ENCODE data around the gene OR2T11.
A peak's percentile ranks its signal among the peaks of the same experiment; 100 is the strongest.
"Not testable (repeated sequence)": the region's sequence is repeated elsewhere in the genome, so short reads cannot be mapped to it uniquely, and the experiment has no call there.

The OR2T11 gene

DNA sequence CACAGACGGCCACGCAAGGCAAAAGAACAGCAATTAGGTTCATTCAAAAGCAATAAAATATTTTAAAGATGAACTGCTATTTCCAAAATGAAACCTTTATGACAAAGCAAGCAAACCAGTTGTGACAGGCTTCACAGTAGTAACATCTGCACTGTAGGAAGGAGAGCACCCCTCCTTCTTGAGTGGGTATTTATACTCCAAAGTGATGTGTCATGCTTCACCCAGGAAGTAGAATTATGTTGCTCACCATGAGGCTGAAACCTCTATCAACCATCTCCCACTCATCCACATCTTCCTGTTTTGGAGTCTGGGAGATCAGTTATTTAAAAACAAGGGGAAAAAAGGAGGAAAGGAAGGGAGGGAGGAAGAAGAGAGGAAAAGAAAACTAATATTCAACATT lies 38.3 kb downstream of the OR2T11 start:
- DNase-seq (ENCODE audit: insufficient read length, low spot score): no peak
- no peak for FAIRE-seq
- TF ChIP-seq, protein P1, sequence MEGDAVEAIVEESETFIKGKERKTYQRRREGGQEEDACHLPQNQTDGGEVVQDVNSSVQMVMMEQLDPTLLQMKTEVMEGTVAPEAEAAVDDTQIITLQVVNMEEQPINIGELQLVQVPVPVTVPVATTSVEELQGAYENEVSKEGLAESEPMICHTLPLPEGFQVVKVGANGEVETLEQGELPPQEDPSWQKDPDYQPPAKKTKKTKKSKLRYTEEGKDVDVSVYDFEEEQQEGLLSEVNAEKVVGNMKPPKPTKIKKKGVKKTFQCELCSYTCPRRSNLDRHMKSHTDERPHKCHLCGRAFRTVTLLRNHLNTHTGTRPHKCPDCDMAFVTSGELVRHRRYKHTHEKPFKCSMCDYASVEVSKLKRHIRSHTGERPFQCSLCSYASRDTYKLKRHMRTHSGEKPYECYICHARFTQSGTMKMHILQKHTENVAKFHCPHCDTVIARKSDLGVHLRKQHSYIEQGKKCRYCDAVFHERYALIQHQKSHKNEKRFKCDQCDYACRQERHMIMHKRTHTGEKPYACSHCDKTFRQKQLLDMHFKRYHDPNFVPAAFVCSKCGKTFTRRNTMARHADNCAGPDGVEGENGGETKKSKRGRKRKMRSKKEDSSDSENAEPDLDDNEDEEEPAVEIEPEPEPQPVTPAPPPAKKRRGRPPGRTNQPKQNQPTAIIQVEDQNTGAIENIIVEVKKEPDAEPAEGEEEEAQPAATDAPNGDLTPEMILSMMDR (IDR thresholded peaks at IDR 0.05; ENCODE audit: insufficient read depth, missing control alignments): no peak

DNA sequence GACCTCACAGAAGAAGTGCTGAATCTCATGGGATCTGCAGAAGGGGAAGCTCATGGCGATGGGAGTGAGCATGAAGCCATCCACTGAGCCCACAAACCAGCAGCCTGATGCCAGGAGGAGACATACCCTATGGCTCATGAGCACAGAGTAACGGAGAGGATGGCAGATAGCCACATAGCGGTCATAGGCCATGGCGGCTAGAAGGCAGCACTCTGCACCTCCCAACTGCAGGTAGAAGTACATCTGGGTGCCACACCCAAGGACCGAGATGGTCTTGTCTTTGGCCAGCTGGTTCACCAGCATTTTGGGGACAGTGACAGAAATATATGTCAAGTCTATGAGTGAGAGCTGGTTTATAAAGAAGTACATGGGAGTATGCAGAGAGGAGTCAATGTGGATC lies 41.7 kb downstream of the OR2T11 start:
- TF ChIP-seq, protein P1 (IDR thresholded peaks at IDR 0.05; ENCODE audit: insufficient read depth, missing control alignments): no peak
- no peak for FAIRE-seq
- DNase-seq (ENCODE audit: insufficient read length, low spot score): no peak

DNA sequence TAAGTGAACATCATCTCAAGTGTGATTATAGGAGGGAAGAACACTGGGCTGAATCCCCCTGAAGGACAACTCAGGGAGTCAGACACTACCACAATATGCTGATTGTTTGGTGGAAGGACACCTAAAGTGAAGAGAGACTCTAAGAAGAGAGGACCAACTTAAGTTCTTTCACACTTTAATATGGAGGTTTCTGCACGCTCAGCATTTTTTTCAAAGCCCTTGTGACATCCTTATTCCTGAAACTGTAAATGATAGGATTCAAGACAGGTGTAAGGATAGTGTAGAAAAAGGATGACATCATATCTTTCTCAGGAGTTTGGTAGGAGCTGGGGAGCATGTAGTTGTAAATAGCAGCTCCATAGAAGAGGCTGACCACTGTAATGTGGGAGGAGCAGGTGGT lies 42.2 kb downstream of the OR2T11 start:
- DNase-seq (ENCODE audit: insufficient read length, low spot score): no peak
- FAIRE-seq: no peak
- TF ChIP-seq, protein P1 (IDR thresholded peaks at IDR 0.05; ENCODE audit: insufficient read depth, missing control alignments): no peak

DNA sequence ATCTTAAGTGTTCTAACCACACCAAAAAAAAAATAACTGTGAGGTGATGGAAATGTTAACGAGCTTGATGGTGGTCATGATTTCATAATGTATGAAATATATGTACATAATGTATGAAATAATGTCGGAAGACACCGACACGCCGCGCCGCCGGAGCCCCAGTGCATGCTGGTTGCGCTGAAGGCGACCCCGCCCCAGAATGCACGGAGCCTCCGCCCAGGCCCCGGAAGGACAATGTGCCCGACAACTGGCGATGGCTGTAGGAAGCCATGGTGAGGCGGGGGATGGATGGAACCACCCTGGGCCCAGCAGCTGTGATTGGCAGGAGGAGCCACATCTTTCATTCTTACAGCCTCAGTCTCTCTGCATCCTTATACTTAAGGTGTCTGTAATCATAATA lies 44.8 kb downstream of the OR2T11 start:
- DNase-seq (ENCODE audit: insufficient read length, low spot score) (no peak), FAIRE-seq (no peak)
- TF ChIP-seq, protein P1 (IDR thresholded peaks at IDR 0.05; ENCODE audit: insufficient read depth, missing control alignments): no peak

DNA sequence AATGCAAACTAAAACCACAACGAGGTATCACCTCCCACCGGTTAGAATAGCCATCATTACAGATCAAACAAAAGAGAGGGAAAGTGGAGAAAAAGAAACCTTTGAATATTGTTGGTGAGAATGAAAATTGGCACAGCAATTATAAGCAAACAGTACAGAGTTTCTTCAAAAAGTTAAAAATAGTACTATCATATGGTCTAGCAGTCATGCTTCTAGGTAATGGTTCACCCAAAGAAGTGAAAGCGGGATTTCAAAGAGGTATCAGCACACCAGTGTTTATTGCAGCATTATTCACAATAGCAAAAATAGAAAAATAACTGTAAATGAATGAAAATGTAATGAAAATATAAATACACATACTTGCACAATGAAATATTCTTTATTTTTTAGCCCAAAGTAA lies 45.6 kb downstream of the OR2T11 start:
- TF ChIP-seq, protein P1 (IDR thresholded peaks at IDR 0.05; ENCODE audit: insufficient read depth, missing control alignments): no peak
- no peak for DNase-seq (ENCODE audit: insufficient read length, low spot score)
- no peak for FAIRE-seq

DNA sequence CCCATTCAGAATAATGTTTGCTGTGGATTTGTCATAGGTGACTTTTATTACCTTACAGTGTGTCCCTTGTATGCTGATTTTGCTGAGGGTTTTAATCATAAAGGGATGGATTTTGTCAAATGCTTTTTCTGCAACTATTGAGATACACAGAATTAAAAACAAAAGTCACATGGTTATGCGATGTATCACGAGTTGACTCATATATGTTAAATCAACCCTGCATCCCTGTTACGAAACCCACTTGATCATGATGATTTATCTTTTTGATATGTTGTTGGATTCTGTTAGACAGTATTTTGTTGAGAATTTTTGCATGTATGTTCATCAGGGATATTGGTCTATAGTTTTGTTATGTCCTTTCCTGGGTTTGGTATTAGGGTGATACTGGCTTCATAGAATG lies 49.6 kb downstream of the OR2T11 start:
- FAIRE-seq: peak; percentile 29
- TF ChIP-seq, protein P1 (IDR thresholded peaks at IDR 0.05; ENCODE audit: insufficient read depth, missing control alignments): no peak
- DNase-seq (ENCODE audit: insufficient read length, low spot score): no peak

DNA sequence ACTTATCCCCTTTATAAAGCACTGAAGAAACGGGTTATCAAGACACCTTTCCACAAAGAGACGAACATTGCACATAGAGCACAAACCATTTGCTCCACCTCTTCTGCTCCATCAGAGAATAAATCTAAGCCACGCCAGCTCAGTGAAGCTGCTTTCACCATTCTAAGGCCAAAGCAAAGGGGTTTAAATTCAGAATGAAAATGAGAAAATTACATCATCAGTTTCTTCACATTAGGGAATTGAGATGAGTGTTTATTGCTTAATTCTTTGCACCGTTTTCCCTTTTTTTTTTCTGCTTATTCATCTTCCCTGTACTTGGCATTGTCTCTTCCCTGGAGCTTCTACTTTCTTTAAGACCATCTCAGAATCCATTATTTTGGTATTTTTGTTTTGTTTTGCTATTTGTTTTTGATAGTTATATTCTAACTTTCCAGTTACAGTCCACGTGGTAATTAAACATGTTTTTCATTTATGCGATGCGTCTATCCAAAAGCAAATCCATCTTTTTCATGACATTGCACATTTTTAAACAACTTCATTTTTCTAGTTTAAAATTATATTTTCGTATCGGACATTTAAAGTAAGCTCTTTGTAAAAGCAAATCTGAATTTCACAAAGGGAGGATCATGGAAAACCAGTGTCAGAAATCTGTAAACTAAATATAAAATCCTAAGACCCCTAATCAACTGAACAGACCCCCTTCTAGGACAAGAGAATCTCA lies 58.5 kb downstream of the OR2T11 start:
- no peak for DNase-seq (ENCODE audit: insufficient read length, low spot score)
- FAIRE-seq: no peak
- TF ChIP-seq, protein P1 (IDR thresholded peaks at IDR 0.05; ENCODE audit: insufficient read depth, missing control alignments): no peak

DNA sequence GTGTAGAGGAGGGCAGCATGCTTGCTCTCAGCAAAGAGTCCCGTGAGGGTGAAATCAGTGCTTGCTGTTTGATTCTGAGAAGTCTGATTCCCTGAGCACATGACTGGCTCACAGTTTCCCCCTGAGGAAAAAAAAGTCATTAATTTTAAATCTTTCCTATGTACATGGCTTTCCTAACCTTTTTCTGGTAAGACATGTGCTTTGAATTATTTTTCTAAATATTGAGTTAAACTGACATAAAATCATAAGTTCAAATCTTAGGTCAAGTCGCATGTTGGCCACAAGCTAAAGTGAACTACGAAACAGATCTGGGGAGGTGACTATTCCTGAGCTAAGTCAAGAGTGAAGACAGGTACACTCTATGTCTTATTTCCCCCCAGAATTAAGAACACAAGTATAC lies 60.2 kb downstream of the OR2T11 start, which contains the start of gene OR2T34:
OR2T34 (minus strand) TSS at position 101 of the 400 bp plus-strand sequence; CDS start at position 101, 0 bp downstream.
- not testable (repeated sequence) for FAIRE-seq; DNase-seq (ENCODE audit: insufficient read length, low spot score)

DNA sequence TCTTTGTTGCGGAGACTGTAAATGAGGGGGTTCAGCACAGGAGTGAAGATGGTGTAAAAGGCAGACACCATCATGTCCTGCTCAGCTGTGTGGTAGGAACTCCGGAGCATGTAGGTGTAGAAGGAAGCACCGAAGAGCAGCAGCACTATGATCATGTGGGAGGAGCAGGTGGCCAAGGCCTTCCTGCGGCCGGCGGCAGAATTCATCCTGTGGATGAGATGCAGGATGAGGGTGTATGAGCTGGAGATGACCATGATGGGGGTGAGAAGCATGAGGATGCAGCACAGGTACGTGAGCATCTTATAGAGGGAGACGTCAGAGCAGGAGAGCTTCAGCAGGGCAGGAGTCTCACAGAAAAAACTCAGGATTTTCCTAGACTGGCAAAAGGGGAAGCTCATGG lies 61.0 kb downstream of the OR2T11 start:
- not testable (repeated sequence) for FAIRE-seq; DNase-seq (ENCODE audit: insufficient read length, low spot score)
